GM19438 (cell line): Measurements from ENCODE around the gene P2RY6.
A peak's percentile ranks its signal among the peaks of the same experiment; 100 is the strongest.

Experiments
- ATAC-seq: cut with Tn5 transposase; IDR thresholded peaks from one replicate; pipeline ENCODE4 v1.9.1; 2021; ENCODE audit warnings: low read depth; ENCODE audit not compliant: unreplicated experiment

The P2RY6 gene

DNA sequence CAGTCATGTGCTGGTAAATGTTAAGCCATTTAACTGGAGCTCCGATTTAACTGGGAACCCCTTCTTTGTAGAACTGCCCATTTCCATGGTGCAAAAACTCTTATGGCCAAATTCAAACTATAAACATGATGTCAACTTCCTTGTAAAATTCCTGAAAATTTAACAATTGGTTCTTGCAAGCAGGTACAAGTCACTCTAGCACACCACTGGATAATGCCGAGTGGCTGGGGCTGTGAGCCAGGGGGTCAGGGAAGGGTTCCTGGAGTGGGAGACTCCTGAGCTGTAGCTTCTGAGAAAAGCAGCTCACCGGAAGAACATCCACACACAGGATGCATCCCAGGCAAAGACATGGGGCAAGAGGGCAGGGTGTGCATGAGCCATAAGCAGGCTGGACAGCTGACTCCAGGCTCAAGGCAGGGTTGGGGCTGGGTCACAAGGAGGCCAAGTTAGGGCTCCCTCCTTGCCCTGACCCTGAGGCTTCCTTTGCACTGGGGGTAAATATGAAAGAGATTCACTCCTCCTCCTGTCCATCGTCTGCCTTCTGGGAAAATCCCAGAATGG lies 35.9 kb upstream of the P2RY6 start:
- no peak for ATAC-seq

DNA sequence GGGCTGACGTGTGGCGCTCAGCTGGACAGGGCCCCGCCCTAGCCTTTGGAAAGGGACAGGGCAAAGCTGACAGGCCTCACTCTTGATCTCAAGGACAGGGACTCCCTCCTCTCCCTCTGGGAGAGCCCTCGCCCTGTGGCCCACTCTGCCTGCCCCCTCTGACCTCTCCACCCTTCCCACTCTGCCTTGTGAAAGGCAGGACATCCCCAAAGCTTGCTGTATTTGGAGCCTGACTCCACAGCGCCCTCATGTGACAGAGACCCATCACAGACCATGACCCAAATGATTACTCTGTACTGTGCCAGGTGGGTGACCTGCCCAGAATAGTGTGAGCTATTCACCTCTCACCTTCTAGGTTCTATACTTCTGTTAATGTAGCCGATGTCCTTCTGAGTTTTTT lies 35.3 kb upstream of the P2RY6 start:
- no peak for ATAC-seq

DNA sequence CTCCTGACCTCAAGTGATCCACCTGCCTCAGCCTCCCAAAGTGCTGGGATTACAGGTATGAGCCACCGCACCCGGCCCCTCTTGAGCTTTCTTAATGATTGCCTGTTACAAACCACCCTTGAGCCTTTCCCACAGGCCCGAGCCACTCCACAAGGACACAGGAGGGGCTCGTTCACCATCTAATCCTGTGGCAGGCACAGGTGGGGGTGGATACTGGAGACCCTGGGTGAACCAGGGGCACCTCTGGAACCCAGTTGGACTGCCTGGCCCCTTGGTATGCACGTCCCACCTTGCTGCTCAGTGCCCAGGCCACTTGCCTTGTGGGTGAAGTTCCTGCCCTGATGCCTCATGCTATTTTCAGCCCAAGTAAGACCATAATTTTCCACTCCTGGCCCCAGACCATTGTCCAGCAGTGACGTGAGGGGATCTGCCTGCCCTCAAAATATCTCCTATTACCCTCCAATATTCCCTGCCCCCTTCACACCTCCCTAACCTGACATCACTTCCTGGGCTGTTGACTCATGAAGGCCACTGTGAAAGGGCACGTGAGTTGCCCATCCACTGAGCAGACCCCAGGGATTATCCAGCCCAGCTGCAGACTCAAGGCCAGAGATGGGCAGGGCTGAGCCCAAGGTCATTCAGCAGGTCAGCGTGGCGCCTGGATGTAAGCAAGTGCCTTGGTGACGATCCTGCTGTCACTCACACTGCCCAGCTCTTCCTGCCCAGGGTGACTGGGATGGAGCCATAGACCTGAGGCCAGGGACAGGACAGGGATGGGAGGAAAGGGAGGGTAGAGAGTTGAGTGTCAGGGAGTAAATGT lies 34.5 kb upstream of the P2RY6 start:
- ATAC-seq, result no peak

GRCh38 chr11:73239111-73239521 lies 33.0 kb upstream of the P2RY6 start:
- ATAC-seq, result no peak

- ATAC-seq, result no peak
Measured at GRCh38 chr11:73239571-73240189, 32.5 kb upstream of the P2RY6 start.

- no peak for ATAC-seq
Measured at GRCh38 chr11:73240190-73240781, 31.9 kb upstream of the P2RY6 start.

DNA sequence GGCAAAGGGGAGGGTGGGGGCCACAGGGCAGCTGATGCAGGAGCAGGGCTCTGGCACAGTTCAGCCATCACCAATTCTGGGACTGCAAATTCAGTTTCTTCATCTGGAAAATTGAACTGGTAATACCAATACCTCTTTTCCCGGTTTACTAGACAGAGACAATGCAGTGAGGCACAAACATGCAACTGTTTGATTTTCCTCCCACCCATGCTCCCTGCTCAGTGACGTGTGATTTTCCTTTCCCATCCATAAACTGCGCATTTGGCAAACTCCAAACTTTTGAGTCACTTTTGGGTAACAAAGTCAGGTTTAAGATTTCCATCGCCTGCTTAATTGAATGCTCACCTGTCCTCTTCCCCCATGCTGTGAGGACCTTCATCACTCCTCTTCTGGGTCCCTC lies 30.8 kb upstream of the P2RY6 start:
- ATAC-seq, result no peak

DNA sequence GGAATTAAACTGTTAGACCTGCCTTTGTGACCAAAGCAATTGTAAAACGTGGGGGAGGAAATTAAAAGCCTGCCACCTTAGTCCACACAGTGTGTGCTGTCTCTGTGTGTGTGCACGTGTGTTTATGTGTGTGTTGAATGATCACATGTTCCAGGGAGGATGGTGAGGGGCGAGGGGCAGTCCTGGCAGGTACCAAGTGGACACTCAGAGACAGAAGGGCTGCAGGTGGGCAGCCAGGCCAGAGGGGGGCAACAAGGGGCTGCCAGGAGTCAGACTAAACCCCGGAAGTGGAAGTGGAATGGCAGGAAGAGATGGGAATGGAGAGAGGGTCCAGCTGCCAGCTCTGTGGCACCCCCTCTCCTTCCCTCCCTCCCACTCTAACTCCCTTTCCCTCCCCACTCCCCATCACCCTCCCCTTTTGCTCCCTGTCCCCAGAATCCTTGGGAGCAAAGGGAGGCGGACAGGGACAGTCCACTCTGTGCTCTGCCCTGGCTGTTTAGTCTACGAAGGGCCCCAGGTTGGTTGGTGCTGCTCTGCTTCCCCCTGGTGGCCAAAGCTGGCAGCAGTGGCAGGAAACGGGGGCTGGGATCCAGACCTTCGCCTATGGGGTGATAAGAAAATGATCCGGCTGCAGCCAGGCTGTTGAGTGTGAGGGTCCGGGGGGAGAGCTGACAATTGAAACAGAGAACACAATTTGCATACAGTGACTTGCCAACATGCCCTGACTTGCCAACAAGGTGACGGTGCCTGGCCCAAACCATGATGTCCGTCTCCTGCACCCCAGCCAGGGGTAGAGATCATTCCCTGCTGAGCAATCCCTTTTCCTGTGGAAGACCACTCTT lies 29.7 kb upstream of the P2RY6 start:
- no peak for ATAC-seq

DNA sequence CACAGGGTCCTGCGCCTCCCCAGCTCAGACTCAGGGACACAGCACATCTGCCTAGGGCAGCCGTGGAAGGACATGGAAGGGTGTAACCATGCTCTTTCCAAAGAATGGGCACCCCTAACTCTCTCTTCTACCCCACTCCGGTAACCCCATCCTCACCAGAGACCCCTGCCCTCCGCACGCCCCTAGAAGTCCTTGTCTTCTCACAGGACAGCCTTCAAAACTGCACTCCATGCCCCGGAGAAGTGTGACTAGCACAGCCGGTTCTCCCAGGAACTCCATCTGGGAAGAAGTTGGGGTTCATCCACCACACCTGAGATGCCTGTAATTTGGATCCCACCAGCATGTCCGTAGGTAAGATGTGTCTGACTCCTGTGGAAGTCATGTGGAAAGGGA lies 29.0 kb upstream of the P2RY6 start:
- no peak for ATAC-seq

- no peak for ATAC-seq
Measured at GRCh38 chr11:73244589-73245240, 27.4 kb upstream of the P2RY6 start.

DNA sequence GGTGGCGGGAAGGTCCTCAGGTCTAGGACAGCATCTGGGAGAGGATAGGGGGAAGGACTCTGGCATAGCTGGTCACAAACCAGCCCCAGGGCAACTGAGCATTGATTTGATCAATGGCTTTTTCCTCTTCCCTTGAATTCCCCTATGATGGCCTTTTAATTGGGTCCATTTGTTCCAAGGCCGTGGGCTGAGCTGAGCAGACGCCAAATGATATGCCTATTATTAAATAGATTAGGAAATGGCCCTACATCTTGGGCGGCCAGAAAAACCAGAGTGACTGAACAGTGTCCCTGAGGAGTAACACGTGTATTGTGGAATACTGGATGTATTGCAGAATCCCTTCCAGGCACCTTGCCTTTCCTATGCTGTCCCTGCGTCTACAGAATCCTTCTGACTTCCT lies 26.7 kb upstream of the P2RY6 start:
- no peak for ATAC-seq

GRCh38 chr11:73246303-73246702 lies 25.8 kb upstream of the P2RY6 start:
- ATAC-seq, result no peak

GRCh38 chr11:73248526-73249185 lies 23.5 kb upstream of the P2RY6 start:
- no peak for ATAC-seq

DNA sequence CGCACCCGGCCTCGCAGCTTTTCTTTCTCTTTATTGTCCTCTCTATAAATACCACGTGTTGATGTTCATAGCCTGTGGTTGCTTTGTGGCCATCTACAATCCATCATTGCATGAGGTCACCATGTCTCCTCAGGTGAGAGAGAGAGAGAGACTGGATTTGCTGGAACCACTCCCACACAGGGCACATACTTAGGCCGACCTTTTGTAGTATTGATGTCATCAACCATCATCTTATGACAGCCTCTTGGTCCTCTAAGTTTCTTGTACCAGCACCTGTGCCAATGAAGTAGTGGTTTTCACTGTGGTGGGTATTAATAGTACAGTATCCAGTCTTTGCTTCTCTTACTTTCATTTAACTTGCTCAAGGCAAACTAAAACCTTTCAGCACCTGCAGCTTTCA lies 22.8 kb upstream of the P2RY6 start:
- peak; percentile 68 for ATAC-seq

GRCh38 chr11:73249853-73250783 lies 22.0 kb upstream of the P2RY6 start:
- ATAC-seq, result no peak

GRCh38 chr11:73252577-73253191 lies 19.5 kb upstream of the P2RY6 start:
- no peak for ATAC-seq

DNA sequence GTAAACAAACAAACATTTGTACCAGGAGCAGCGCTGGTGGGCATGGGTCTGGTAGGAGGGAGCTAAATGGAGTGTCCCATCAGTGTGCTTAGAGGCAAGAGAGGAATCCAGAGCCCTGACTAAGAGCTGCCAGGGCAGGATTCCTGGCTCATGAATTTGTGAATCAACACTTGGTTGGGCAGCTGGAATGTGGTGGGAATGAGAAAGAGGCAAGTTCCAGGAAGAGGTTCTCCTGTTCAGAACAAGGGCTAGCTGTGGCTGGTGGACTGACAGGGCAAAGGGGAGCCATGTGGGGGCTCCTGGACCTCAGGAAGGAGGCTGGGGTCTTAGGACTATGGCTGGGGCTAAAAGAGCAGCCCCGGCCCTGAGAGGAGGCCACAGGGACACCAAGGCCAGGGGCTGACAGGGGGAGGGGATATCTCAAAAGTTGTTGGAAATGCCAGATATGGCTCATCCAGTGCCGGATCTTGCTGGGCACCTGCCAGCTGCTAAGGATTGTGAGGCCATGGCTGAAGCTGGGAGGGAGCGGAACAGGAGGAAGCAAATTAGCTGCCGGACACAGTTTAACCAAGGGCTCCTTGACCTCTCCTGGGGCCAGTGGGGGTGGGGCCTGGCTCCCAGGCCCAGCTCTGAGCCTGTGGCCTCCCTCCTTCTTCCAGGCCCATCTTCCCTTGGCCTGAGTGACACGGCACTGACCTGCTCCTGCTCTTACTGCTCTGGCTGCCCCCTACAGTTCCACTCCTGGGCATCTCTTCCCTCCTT lies 14.6 kb upstream of the P2RY6 start:
- ATAC-seq, result no peak
